GM23248 (cell line): ENCODE results near the gene C1QTNF1.

ENCODE experiments used
- EZH2 ChIP-seq: fragments of 200-600 bp; sonication (generic); IDR thresholded peaks from 2 replicates; pipeline ENCODE4 v1.6.1; 2018; ENCODE audit warnings: antibody characterized with exemption, mild to moderate bottlenecking; ENCODE audit not compliant: insufficient read depth, poor library complexity, severe bottlenecking
- EZH2phosphoT487 ChIP-seq: fragments of 200-600 bp; sonication (generic); IDR thresholded peaks from 2 replicates; pipeline ENCODE4 v1.6.1; 2018; ENCODE audit warnings: antibody characterized with exemption, moderate library complexity, mild to moderate bottlenecking, low read depth; ENCODE audit not compliant: insufficient read depth

DNA sequence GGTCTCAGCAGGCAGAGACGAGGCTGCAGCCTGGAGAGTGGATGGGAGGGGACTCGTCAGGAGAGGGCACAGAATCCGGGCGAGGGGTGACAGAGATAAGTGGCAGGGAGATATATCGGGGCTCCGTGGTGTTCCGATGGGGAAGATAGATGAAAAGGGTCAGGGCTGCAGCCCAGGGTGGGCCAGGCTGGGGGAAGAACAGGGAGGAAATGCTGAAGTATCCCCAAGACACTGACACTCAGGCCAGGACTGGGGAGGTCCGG, 46.4 kb upstream of the C1QTNF1 start:
- TF ChIP-seq EZH2 (no peak), EZH2phosphoT487 (no peak)
